PC-3 (cell line): Measurements from ENCODE around the gene NTM. TPM values are rescaled to one million over a fixed set of nuclear protein-coding genes. Genes with fewer than 3 reads are reported as not detected.

Source experiments
- ATAC-seq: fragments of 200-7000 bp; cut with Tn5 transposase; 2 replicates; pipeline ENCODE4 v1.9.1; 2020; ENCODE audit warnings: mild to moderate bottlenecking, moderate library complexity
- BruUV-seq: library from RNA; stranded (reverse); fragments of 400-500 nt; replicated peaks from 2 replicates; lab custom pipeline; 2021; lab: Mats Ljungman, UMichigan
- CTCF ChIA-PET: fragments of 300-600 bp; sonication (Branson Sonifier 250); formaldehyde crosslinking; loops from one replicate; lab custom pipeline; 2022; ENCODE audit warnings: antibody characterized with exemption; lab: Charles Lee
- POLR2A ChIA-PET: fragments of 300-600 bp; sonication (Branson Sonifier 250); formaldehyde crosslinking; loops from one replicate; lab custom pipeline; 2022; ENCODE audit warnings: antibody characterized with exemption; ENCODE audit not compliant: unreplicated experiment; lab: Charles Lee
- DNase-seq: peaks from one replicate; pipeline ENCODE4 v3.0.0-alpha.2; 2015
- H2AFZ ChIP-seq: fragments of 300-600 bp; sonication (generic); 2 replicates; pipeline ENCODE4 v1.6.0; 2016; ENCODE audit warnings: antibody characterized with exemption, low read length
- H3F3A ChIP-seq: fragments of 300-600 bp; sonication (generic); one replicate; pipeline ENCODE4 v1.6.0; 2017; ENCODE audit warnings: antibody characterized with exemption, low read length, control low read depth, mild to moderate bottlenecking; ENCODE audit not compliant: unreplicated experiment
- H3K27ac ChIP-seq: fragments of 300-600 bp; sonication (generic); 2 replicates; pipeline ENCODE4 v1.5.1; 2016; ENCODE audit warnings: mild to moderate bottlenecking, low read length
- H3K27me3 ChIP-seq: fragments of 300-600 bp; sonication (generic); 2 replicates; pipeline ENCODE4 v1.6.1; 2016; ENCODE audit warnings: low read length, mixed read lengths
- H3K36me3 ChIP-seq: fragments of 300-600 bp; sonication (generic); 2 replicates; pipeline ENCODE4 v1.6.1; 2016; ENCODE audit warnings: low read depth, mixed run types, low read length, mixed read lengths
- H3K4me1 ChIP-seq: fragments of 300-600 bp; sonication (generic); 2 replicates; pipeline ENCODE4 v1.5.1; 2016; ENCODE audit warnings: low read length; ENCODE audit not compliant: insufficient read depth
- H3K4me2 ChIP-seq: fragments of 300-600 bp; sonication (generic); 2 replicates; pipeline ENCODE4 v1.6.0; 2016; ENCODE audit warnings: low read length
- H3K4me3 ChIP-seq: fragments of 300-600 bp; sonication (generic); 2 replicates; pipeline ENCODE4 v1.5.1; 2016; ENCODE audit warnings: mild to moderate bottlenecking, low read length, mixed read lengths
- H3K79me2 ChIP-seq: fragments of 300-600 bp; sonication (generic); 2 replicates; pipeline ENCODE4 v1.6.1; 2017; ENCODE audit warnings: low read length, mixed read lengths
- H3K9ac ChIP-seq: fragments of 300-600 bp; sonication (generic); 2 replicates; pipeline ENCODE4 v1.6.0; 2016; ENCODE audit warnings: mild to moderate bottlenecking, low read length
- H3K9me2 ChIP-seq: fragments of 300-600 bp; sonication (generic); replicated peaks from 2 replicates; pipeline ENCODE4 v1.6.1; 2016; ENCODE audit warnings: mixed run types, low read length, mixed read lengths
- H3K9me3 ChIP-seq: fragments of 300-600 bp; sonication (generic); 2 replicates; pipeline ENCODE4 v1.6.1; 2016; ENCODE audit warnings: low read length, mixed read lengths
- H4K20me1 ChIP-seq: fragments of 300-600 bp; sonication (generic); 2 replicates; pipeline ENCODE4 v1.6.1; 2016; ENCODE audit warnings: low read length, mixed read lengths
- CTCF ChIP-seq: fragments of 300-600 bp; sonication (generic); conservative IDR thresholded peaks from 2 replicates; pipeline ENCODE4 v1.5.1; 2017; ENCODE audit warnings: antibody characterized with exemption, low read depth, mild to moderate bottlenecking, low read length
- EZH2 ChIP-seq: fragments of 300-600 bp; sonication (generic); IDR thresholded peaks from one replicate; pipeline ENCODE4 v1.6.1; 2017; ENCODE audit warnings: antibody characterized with exemption, mild to moderate bottlenecking, low read length; ENCODE audit not compliant: unreplicated experiment
- EZH2phosphoT487 ChIP-seq: fragments of 300-600 bp; sonication (generic); IDR thresholded peaks from 2 replicates; pipeline ENCODE4 v1.6.1; 2018; ENCODE audit warnings: mild to moderate bottlenecking, antibody characterized with exemption, low read length, borderline replicate concordance
- intact Hi-C: fragments of 100-400 bp; cut with micrococcal nuclease; formaldehyde crosslinking; loops from 2 replicates; pipeline ENCODE4 v1.9.0; 2023
- total RNA-seq: library from RNA; depleted of rRNA; stranded (reverse); fragments of >200 nt; gene quantifications from 2 replicates; pipeline ENCODE4 v1.2.3, GENCODE V29; 2014

Gene NTM
- total RNA-seq, 1 experiment from 2014 or later: not detected

GRCh38 chr11:131661132-131661531 is 290.7 kb downstream of the NTM start:
- Histone ChIP-seq H3F3A (no peaks in the 10 kb centered on the region), H3K36me3 (no peaks in the 10 kb centered on the region), H3K27ac (no peak overlapping the region), H3K9ac (no peak overlapping the region), H3K9me2 (no peaks in the 10 kb centered on the region), H3K4me1 (no peaks in the 10 kb centered on the region), H3K79me2 (no peaks in the 10 kb centered on the region), H3K4me2 (no peak overlapping the region), H3K27me3 (peaks cover 85% of the 10 kb centered on the region), H4K20me1 (no peaks in the 10 kb centered on the region), H3K9me3 (no peaks in the 10 kb centered on the region), H2AFZ (no peak overlapping the region), H3K4me3 (no peak overlapping the region)
- DNase-seq (no peak), ATAC-seq (no peak)
- ChIA-PET CTCF (no interaction called here), POLR2A (no interaction called here)
- no peak for TF ChIP-seq EZH2phosphoT487
- no peak for TF ChIP-seq CTCF
- TF ChIP-seq EZH2: no peak
- BruUV-seq: no TSS peak
- intact Hi-C loops: no loop called here

DNA sequence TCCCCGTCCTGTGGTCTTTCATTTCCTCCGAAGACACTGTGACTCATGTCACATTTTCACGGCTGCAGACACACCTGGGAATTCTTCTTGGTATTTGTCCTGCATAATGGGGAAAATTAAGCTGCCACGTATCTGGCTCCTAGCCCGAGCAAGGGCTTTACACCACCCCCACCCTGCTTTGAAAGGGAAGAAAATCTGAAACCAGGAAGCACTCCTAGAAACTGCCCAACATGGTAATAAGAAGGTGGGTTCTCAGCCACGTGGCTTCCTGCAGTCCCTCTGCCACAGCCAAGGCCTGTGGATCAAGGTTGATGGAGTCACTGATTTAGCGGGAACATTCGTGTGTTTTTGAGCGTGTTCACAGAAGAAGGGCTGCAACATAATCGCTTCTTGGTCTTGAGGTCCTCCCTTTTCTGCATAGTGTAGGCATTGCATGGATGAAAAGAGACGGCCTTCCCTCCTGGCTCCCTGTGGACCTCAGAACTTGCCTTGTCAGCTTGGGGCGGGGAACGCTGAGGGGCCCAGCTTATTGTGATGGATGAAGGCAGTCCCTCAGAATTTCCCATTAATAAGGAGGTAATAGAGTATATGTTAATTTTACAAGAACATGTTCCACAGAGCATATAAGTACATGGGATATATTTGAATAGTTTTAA is 292.0 kb downstream of the NTM start:
- Histone ChIP-seq H3K9me3 (no peaks in the 10 kb centered on the region), H3F3A (no peaks in the 10 kb centered on the region), H3K27me3 (peaks cover 72% of the 10 kb centered on the region), H3K27ac (no peak overlapping the region), H4K20me1 (no peaks in the 10 kb centered on the region), H3K4me1 (no peaks in the 10 kb centered on the region), H3K9me2 (no peaks in the 10 kb centered on the region), H3K79me2 (no peaks in the 10 kb centered on the region), H3K4me2 (no peak overlapping the region), H3K4me3 (no peak overlapping the region), H3K9ac (no peak overlapping the region), H2AFZ (no peak overlapping the region), H3K36me3 (no peaks in the 10 kb centered on the region)
- ChIA-PET POLR2A (no interaction called here), CTCF (no interaction called here)
- no TSS peak for BruUV-seq
- no peak for DNase-seq
- no peak for TF ChIP-seq CTCF
- TF ChIP-seq EZH2: no peak
- no peak for TF ChIP-seq EZH2phosphoT487
- no peak for ATAC-seq
- intact Hi-C loops: no loop called here

DNA sequence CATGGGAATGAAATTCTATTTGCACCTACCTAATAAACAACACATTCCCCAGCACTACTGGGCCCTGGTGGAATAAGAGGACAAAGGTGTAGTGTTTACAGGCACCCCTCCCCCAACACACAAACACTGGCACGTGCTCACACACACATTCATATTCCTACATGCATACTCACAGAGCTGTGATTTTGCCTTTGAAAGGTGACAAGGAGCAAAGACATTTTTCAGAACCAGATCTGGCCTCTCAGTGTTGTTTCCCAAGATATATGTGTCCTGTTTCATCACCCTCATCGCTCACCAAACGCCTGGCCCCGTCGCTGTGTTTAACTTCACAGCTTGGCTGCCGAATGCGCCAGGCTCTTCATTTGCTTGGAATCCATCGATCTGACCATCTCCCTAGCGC is 292.6 kb downstream of the NTM start:
- no peak for TF ChIP-seq CTCF
- no peak for TF ChIP-seq EZH2phosphoT487
- TF ChIP-seq EZH2: no peak
- H3K79me2 ChIP-seq: no peaks in the 10 kb centered on the region
- no peaks in the 10 kb centered on the region for H3K9me3 ChIP-seq
- ATAC-seq (no peak), DNase-seq (no peak)
- H3K9me2 ChIP-seq: no peaks in the 10 kb centered on the region
- ChIA-PET POLR2A (no interaction called here), CTCF (no interaction called here)
- H4K20me1 ChIP-seq: no peaks in the 10 kb centered on the region
- no TSS peak for BruUV-seq
- H2AFZ ChIP-seq: no peak overlapping the region
- intact Hi-C loops: no loop called here
- H3K36me3 ChIP-seq: no peaks in the 10 kb centered on the region
- H3K27me3 ChIP-seq: peaks cover 66% of the 10 kb centered on the region
- no peaks in the 10 kb centered on the region for H3F3A ChIP-seq
- no peak overlapping the region for H3K9ac ChIP-seq
- no peaks in the 10 kb centered on the region for H3K4me1 ChIP-seq
- H3K27ac ChIP-seq: no peak overlapping the region
- H3K4me3 ChIP-seq: no peak overlapping the region
- no peak overlapping the region for H3K4me2 ChIP-seq
